HG03135 (cell line): ENCODE measurements around the gene PTGDR2.

Experiments used
- ATAC-seq: cut with Tn5 transposase; IDR thresholded peaks from one replicate; pipeline ENCODE4 v1.9.1; 2021; ENCODE audit warnings: mild to moderate bottlenecking, moderate library complexity; ENCODE audit not compliant: unreplicated experiment

Gene PTGDR2

DNA sequence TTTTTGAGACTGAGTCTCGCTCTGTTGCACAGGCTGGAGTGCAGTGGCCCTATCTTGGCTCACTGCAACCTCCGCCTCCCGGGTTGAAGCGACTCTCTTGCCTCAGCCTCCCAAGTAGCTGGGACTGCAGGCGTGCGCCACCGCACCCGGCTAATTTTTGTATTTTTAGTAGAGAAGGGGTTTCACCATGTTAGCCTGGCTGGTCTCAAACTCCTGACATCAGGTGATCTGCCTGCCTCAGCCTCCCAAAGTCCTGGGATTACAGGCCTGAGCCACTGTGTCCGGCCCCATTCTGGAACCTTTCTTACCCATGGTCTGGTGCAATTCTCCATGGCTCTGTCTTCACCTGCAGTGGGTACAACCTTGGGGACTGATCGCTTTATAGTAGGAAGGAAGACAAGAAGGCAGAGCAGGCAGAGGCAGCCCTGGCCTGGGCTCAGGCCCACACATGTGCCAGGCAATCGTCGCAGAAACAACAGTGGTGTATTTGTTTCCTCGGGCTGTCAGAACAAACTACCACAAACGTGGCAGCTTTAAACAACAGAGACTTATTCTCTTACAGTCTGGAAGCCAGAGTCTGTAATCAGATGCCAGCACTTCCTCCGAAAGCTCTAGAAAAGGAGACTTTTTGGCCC is 4.0 kb upstream of the PTGDR2 start:
- no peak for ATAC-seq

DNA sequence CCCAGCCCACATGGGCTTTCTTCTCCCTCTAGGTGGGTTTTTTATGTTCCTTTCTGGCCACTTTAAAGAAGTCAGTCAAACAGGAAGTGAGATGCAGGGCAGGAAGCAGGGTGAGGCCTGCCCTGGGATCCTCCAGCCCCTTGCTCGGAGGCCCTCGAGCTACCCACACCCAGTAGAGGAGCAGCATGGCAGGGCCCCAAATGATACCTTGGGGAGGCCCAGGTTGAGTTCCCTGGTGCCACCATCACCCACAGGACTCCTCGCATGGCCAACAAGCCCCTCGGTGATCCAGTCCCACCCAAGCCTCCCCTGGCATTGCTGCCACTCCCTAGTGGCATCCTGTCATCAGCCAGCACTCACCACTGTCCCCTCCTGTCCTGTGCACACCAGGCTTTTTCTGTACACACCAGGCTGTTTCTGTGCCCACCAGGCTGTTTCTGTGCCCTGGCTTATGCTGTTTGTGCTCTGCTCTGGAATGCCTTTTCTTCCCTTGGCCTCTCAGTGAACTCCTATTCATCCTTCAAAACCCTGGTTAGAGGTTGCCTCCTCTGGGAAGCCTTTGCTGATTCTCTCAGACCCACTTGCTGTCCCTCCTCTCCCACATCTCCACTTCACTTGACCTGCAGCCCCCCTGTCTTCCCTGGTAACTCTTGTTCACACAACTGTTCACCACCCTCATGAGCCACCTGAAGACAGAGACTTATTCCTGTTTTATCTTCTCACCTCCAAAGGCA is 3.1 kb upstream of the PTGDR2 start:
- ATAC-seq, result no peak

DNA sequence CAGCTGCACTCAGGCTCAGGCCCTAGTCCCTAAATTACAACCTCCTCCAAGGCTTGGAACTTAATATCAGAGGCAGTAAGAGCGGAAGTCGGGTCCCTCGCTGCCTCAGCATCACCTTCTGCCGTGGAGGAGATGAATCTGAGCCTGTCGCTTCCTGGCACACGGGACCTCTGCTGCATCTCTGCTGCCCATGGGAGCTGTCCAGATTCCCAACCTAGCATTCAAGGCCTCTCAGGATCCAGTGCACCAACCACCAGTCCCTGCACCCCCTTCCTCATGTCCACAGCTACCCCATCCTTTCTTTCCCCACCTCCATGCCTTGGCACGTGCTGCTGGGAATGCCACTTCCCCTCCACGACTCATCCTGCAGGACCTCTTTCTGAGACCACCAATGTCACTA is 2.5 kb upstream of the PTGDR2 start:
- ATAC-seq, result no peak

DNA sequence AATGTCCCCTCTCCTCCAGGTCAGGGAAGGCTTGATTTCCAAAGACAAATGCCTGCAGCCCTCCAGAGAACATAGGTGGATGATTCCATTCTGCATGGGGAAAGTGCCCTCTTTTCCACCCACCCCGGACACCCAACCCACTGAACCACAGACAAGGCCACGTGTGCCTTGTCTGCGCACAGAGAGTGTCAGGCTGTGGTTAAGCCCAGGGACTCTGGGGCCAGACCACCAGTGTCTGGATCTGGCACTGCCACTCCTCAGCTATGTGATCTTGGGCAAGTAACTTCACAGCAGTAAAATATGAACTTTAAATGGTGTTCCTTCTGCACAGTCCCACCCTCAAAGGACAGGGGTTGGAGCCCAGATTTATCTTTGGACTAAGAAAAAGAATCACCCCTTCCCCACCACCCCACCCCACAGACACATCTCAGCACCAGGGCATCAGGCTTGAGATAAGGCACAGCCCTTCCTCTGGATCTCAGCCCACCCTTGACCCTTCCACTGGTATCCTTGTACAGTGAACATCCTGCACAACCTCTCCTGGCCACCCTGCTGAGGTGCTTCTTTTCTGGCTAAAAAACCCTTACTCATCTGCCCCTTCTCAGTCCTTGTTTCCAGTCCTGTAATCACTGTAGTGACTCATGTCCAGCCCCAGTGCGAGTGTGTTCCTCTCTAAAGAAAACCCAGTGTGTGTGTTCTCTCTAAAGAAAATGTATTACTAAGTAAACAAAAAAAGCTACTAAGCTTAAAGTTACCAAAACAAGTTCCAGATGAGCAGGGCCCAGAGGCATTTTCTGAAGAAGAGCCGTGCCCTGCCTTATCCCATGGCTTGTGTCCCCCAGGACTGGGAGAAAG is 1.9 kb upstream of the PTGDR2 start:
- no peak for ATAC-seq

DNA sequence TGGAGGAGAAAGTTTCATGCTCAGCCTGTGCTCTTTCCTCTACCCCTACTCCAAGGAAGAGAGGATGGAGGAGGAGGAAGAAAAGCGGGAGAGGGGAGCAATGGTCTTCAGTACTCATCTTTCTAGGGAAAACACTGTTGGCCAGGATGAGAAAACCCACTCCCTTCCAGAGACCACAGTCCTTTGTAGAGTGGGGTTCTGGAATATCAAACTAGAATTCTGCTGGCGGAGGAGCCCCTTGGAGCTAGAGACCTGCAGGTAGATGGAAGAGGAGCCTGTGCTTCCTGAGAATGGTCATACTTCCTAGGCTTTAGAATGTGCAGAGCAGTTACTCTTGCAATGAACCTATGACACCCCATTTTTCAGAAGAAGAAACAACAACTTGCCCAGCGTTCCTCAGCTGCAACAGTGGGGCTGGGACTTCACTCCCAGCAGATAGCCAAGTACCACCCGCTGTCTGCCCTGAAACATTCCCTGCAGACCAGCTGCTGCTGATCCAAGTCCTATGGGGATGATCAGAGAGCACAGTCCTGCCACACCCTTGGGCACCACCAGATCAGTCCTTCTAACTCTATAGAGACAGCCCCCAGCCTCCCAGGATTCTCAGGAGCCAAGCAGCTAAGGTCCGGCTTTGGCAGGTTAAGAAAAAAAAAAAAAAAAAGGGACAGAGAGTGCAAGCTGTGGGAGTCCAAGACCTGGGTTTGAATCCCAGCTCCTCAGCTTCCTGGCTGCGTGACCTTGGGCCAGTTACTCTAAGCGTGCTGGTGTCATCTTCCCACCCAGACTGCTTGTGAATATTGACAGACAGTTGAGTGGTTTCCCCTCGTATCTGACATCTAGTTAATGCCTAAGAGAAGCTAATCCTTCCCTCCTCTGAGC is 664 bp downstream of the PTGDR2 start:
- no peak for ATAC-seq

DNA sequence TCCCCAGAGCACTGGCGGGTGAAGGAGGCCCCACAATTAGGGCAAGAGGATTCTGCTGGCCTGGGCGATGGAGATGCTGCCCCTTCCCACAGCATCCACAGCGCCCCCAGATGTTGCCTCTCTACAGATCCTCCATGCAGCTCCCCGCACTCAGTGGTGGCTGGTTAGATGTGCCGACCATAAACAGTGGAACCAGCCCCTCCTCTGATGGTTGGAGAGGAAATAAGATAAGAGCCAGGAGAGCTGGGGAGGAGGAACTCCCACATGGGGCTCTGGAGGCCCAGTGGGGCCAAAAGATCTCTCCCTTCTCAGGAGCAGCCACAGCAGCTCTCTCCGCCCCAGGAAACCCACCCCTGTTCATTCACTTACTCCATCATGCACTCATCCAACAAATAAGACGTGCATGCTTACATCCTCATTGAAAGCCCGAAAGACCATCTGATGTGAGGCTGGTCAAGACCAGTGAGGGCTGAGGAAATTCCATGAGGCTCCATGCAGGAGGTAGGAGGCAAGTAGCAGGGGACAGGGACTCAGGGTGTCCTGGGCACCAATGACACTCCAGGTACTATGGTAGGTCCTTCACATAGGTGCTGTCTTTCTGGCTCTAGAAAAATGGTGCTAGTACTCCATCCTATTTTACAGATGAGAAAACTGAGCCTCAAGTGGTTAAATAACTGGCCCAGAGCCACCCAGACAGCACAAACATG is 1.5 kb downstream of the PTGDR2 start:
- no peak for ATAC-seq

DNA sequence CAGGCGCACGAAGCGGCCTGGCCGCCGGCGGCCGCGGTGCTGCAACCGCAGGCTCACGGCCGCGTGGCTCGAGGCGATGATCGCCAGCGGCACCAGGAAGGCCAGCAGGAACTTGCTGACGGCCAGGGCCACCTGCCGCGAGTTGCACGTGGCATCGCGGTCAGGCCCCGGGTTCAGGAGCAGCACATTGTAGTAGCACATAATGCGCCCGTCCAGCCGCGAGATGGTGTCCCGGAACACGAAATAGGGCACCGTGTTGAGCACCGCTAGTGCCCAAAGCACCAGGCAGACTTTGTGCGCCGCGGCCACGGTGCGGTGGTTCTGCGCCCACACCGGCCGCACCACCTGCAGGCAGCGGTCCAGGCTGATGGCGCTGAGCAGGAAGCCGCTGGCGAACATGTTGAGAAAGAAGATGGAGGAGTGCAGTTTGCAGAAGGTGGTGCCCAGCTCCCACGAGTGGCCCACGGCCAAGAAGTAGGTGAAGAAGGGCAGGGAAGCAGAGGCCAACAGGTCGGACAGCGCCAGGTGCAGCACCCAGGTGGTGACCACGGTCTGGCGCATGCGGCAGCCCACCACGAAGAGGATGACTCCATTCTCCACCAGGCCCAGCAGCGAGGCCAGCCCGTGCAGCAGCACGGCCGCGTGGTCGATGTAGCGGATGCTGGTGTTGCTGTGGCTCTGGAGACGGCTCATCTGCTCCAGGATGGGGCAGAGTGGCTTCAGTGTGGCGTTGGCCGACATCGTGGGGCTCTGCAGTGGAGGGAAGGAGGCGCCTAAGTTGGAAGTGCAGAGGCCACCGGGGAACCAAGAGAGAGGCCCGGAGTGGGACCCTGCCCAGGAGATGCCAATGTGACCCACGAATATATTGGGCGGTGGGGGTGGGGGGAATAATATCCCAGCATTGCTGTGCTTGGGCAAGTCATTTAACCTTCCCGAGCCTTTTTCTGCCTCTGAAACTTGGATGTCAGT is 2.5 kb downstream of the PTGDR2 start:
- ATAC-seq, result no peak

DNA sequence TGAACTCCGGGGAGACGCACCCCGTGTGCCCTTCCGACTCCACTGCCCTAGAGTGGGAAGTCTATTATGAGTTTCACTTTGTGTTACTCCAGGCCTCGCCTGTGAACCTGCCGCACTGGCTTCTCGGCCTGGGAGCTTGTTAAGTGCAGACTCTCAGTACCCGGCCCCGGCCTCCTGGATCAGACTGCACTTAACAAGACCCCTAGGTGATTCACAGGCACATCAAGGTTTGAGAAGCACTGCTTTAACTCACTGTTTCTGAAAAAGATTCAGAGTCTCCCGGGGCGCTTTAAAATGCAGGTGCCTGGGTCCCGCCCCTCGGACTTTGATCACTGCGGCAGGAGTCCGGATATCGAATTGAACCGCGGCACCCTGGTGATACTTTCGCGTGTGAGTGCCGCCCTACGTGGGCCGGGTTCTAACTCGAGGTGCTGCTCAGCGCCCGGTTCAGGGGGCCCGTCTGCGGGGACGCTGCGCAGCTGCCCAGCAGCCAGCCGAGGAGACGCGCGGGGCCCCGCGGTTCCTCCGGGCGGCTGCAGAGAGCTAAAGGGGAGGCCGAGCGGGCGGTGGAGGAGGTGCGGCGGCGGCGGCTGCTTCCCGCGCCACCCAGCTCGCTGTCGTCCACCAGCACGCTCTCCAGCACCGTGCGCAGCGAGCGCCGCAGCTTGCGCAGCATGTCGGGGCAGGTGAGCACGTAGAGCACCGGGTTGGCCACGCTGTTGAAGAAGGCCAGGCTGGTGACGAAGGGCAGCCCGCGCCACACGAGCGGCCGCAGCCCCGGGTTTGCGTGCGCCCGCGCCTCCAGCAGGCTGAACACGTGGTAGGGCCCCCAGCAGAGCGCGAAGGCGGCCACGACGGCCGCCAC is 3.4 kb downstream of the PTGDR2 start:
- no peak for ATAC-seq

DNA sequence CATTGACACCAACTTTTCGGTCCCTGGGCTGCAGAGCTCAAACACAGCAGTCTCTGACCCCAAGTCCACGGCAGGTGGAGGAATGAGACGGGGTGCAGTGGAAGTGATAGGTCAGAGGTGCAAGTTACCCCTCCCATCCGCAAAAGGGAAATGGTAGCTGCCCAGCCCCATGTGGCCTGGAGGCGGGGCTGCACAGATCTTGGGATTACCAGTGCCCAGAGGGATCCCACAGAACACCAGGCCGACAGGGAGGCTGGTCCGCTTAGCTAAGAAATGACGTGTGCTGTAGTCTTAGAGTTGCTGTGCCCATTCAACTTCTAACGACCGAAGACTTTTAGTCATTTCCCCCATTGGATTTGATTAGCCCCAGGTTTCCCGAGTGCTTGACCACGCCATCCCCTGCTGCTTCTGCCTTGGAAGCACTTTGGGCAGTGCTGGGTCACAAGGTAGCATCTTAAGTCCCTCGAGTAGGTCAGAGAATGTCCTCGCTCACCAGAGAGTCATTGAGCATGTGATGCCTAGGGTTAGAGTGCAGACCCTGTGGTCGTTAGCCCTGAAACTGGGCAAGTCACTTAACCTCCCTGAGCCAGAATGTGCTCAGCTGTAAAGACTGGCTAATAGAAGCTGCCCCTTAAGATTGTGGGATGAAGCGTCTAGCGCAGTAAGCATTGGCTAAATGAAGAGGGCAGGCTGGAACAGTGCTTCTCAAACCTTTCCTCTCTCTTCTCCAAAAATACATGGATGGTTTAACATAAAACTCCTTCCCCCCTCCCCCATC is 4.2 kb downstream of the PTGDR2 start:
- no peak for ATAC-seq

DNA sequence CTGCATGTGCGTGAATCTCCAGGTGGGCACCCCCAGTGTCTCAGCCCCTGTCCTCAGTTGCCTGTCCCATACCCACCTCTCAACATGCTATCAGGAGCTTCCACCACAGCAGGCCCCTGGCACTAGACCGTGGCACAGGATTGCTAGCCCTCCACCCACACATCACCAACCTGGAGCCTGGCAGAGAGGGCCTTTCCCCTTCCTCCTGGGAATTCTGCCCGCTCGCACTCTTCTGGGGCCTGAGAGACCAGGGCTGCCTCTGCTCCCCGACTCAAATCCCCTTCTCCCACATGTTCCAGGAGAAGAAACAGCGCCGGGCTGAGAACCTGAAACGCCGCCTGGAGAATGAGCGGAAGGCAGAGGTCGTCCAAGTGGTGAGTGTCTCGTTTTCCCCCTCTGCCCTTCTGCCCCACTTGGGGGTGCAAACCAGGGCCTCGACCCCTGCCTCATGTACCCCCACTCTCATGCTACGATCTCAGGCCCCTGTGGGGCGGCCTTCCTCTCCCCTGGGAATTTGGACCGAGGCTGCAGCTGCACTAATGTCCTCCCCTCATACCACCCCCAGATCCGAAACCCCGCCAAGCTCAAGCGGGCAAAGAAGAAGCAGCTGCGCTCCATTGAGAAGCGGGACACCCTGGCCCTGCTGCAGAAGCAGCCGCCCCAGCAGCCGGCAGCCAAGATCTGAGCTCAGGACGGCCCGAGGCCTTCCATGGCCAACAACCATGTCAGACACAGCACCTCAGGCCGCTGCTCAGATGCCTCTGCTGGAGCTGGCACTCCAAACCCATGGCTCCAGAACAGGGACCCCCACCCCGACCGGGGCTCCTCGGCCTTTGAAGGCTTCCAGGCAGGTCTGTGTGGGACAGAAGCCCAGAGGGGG is 5.9 kb downstream of the PTGDR2 start:
- no peak for ATAC-seq

DNA sequence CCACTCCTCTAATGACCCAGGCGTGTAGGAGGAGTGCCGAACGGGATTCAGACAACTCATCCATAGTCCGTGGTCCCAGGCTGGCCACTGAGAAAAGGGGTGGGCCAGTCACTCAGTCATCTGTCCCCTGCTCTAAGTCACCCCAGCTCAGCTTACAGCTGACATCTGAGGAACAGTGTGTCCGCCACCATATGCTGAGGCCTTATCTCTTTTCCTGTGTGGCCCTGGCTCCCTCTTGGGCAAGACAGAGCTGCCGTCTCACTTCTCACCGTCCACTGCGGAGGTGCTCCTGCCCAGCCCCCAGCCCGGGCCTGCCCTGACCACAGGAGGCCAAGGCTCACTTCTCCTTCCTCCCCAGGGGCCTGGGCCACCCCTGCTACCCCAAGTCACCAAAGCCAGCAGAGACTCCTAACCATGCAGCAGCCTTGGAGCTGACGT is 7.0 kb downstream of the PTGDR2 start:
- ATAC-seq, result no peak

DNA sequence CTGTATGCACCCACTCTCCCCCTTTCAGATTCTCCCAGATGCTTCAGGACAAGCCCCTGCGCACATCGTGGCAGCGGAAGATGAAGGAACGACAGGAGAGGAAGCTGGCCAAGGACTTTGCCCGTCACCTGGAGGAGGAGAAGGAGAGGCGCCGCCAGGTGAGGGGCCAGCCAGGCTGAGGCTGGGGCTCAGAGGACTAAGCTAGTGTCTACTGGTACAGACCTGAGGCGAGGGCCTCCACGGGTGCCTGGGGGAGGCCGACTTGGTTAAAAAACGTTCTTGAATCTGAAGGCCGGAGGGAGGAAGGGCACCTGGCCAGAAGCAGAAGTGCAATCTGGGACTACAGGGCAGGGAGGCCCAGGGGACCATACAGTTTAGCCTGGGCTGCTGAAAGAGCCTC is 7.9 kb downstream of the PTGDR2 start:
- no peak for ATAC-seq

DNA sequence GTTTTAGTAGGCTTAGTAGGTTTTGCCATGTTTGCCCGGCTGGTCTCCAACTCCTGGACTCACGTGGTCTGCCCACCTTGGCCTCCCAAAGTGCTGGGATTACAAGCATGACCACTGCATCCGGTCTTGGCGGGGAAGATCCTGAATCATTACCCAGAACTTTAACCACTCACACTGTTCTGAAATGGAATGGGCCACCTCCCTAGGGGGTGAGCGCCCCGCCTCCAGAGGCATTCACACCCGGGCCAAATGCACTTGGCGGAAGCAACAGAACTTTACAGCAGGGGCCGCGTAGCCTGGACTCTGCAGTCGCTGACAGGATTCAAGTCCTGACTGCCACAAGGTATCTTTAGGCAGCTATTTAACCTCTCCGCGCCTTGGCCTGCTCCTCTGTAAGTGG is 8.5 kb downstream of the PTGDR2 start:
- ATAC-seq, result no peak

DNA sequence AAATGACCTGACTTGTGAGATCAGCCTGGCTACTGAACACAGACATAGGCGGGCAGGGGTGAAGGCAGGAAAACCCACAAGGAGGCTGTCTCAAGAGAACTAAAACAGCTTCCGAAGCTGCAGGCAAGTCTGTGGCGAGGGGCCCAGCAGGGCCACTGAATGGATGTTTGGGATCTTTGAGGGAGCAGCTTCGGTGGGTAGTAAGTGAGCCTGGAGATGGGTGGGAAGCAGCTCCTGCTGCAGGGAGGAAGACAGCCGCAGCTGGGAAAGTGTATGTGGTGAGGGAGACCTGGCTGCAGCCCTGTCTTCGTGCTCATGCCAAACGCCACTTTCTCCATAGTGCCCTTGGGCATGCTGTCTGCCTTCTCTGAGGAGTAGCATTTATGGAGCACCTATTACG is 10.4 kb downstream of the PTGDR2 start:
- no peak for ATAC-seq

DNA sequence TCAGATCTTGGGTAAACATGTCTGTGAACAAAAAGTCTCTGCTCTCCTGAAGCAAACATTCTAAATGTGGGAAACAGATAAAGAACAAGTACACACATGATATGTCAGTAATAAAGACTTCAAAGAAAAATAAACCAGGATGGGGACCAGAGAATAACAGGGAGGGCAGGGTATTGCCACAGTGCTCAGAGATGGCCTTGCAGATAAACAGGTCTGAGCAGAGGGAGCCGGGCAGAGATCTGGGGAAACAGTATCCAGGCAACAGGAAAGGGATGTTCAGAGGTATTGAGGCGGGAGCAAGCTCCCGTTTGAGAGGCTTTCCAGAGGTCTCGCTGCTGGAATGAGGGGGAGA is 10.9 kb downstream of the PTGDR2 start:
- ATAC-seq, result no peak

DNA sequence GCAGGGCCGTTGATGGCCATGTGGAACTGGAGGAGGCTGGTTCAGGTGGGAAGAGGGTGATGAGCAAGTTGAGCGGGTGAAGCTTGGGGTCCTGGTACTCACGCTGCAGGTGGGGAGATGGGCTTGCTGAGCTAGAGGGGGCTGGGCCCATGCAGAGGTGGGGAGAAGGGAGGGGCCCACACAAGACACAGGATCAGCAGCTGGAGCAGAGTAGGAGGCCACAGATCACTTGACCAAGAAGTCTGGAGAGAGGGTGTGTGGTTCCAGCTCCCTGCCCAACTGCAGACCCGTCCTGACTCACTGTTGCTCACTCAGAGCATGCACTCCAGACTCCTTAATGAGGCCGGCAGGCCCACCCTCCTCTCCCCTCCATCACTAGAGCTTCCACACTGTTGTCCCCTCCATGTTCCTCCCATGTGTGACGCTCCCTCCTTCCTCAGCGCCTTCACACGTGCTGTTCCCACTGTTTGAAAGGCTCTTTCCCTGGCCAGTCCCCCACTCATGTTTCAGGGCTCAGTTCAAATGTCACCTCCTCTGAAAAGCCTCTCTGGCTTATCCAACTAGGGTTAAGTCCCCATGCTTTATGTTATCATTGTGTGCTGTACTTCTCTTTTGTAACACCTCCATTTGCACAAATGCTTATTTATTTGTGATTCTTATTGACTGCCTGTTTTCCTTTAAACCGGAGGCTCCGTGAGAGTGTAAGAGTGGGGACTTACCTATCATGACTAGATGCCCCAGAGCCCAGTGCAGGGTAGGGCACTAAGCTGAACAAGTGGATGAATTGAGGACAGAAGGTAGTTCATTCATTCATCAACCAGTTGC is 11.5 kb downstream of the PTGDR2 start:
- ATAC-seq, result no peak
